GM13976 (cell line): ENCODE measurements around the gene IGF1R.

ENCODE experiments used
- DNase-seq: peaks from one replicate; pipeline ENCODE4 v3.0.0; 2012; ENCODE audit warnings: low spot score
- in situ Hi-C: fragments of 300-500 bp; cut with MboI; formaldehyde crosslinking; loops from one replicate; pipeline ENCODE4 v1.12.0; 2022; ENCODE audit warnings: low sequenced_read_pairs, mixed read lengths, inconsistent platforms; ENCODE audit not compliant: unreplicated experiment
- TF ChIP-seq, protein P1 (sequence below): IDR thresholded peaks from 2 replicates; pipeline ENCODE4 v1.5.1; 2012; ENCODE audit warnings: borderline replicate concordance, mild to moderate bottlenecking; ENCODE audit not compliant: insufficient read depth; ENCODE audit errors: extremely low read depth, missing control alignments, control extremely low read depth

Gene IGF1R

DNA sequence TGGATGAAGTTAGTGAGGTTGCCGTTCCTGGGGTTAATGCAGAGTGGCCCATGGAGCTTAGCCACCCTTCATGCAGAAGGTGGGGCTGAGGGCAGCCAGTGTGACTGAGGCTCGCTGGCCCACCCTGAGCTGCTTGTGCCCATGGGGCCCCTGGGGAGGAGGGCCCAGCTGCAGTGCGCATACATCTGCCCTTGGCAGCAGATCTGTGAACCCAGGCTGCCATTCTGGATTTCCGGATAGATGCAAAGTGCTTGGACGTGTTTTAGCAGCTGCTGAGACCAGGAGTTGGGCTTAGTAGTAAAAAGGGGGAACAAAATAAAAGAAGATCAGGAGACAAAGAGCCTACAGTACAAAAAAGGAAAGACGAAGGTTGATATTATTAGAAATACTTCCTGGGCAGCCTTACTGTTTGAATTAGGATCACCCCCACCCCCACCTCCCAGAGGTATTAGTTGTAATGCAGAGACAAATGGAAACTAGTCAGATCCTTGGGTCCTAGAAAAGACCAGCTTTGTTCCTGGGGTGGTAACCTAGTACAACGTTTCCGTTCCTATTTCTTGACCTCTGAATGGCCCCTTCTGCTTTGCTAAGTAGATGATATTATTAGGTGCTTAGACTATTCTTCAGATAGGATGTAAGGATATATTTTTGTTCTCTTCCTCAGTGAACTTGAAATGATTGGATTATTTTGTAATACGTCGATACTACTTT is 70.2 kb downstream of the IGF1R start:
- in situ Hi-C loops, result no loop called here
- no peak for DNase-seq
- TF ChIP-seq, protein P1, sequence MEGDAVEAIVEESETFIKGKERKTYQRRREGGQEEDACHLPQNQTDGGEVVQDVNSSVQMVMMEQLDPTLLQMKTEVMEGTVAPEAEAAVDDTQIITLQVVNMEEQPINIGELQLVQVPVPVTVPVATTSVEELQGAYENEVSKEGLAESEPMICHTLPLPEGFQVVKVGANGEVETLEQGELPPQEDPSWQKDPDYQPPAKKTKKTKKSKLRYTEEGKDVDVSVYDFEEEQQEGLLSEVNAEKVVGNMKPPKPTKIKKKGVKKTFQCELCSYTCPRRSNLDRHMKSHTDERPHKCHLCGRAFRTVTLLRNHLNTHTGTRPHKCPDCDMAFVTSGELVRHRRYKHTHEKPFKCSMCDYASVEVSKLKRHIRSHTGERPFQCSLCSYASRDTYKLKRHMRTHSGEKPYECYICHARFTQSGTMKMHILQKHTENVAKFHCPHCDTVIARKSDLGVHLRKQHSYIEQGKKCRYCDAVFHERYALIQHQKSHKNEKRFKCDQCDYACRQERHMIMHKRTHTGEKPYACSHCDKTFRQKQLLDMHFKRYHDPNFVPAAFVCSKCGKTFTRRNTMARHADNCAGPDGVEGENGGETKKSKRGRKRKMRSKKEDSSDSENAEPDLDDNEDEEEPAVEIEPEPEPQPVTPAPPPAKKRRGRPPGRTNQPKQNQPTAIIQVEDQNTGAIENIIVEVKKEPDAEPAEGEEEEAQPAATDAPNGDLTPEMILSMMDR, result no peak

DNA sequence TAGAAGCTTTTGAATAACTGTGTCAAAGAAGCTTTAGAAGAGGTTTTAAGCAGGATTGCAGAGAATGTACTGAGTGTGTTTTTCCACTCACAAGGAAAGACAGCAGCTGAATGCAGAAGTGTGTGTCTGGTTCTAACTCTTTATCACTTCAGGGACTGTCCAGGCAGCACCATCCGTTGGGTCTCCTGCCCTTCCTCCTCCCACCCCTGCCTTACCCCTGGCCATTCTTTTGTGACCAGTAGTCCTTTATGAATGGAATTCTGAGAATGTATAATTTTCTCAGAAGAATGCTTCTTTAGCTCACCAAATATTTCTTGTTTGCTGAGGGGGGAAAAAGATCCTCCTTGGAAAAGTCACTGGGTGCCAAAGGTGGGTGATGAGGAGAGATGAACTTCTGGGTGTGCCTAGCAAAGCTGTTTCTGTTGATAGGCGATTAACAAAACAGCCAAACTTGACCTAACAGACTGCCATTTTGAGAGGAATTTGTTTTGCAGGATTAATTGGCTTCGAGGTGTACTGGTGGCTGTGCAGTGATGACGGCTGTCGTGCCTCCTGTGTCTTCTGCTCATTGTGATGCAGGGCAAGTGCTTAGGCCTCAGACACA is 70.9 kb downstream of the IGF1R start:
- in situ Hi-C loops, result no loop called here
- TF ChIP-seq, protein P1, result no peak
- DNase-seq, result no peak

DNA sequence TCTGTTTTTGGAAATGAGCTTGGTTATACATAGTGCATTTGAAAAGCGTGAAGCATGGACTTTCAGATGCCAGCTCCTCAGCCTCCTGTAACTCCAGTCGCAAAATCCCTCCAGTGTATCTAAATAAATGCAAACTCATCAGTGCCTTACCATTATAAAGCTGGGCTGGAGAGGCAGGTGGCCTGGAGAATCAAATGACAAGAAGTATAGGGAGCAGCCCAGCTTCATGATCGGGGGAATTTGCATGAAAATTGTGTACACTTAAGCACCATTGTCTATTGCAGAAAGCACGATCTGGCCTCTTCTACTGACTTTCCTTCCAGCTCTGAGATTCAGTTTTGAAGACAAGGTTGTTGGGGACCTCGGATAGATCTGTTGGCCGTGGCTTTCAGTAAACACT is 71.7 kb downstream of the IGF1R start:
- DNase-seq, result no peak
- TF ChIP-seq, protein P1, result no peak
- in situ Hi-C loops, result no loop called here

DNA sequence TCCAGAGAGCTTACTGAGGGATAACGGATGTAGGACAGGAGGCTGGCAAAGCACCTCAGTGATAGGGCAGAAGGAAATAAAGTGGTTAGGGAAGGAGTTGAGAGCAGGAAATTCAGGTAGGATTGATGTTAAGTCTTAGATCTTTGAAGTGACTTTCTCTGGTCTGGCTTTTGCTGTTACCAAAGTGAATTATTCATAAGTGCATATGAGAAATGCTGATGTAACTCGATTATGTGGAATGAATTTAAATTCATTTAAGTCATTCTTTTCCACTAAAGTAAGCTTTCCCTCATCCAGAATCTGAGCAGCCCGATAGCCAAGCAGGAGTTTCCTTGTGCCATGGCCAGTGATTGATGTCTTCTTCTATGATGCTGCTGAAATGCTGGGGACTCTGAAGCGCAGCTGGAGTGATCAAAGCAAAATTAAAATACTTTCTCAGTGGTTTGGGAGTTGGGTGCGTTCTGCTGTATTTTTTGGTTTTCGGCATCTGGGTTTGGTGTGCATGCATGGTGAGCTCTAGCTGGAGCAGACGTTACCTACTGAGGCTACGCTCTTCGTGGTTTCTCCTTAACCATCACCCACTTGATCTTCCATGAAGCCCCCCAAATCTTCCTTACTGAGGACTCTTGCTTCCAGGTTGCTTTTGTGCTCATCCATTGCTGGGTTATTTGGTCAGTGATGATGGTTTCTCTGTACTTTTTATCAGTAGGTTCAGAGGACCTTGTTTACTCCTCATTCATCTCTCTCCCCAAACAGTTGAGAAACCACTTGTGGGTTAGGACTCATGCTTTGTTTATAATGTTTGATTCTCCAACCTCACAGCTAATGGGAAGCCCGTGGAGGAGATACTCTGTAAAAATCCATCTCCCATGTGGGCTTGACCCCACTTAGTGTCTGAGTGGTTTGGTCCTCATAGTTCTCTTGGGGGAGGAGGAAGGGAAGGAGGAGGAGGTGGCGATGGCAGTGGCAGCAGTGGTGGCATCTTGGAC is 72.5 kb downstream of the IGF1R start:
- in situ Hi-C loops, result no loop called here
- DNase-seq, result no peak
- TF ChIP-seq, protein P1, result no peak

DNA sequence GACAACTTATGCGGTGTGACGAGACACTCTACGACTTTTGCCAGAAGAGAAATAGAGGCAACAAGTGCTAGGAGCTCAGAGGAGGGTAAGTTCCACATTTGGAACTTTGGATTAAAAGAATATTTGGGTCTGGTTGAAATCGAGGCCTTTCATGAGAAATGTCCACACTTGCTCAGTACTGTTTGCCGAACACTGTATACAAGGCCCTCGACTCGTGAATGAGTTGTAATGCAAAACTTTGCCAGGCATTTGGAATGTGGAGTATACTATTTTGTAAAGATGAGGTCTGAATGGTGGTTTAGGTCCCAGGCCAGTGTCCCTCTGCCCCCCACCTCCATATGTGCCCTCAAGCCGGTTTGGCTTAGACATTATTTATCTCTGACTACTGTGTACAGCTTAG is 73.9 kb downstream of the IGF1R start:
- no peak for DNase-seq
- in situ Hi-C loops, result no loop called here
- TF ChIP-seq, protein P1, result no peak

DNA sequence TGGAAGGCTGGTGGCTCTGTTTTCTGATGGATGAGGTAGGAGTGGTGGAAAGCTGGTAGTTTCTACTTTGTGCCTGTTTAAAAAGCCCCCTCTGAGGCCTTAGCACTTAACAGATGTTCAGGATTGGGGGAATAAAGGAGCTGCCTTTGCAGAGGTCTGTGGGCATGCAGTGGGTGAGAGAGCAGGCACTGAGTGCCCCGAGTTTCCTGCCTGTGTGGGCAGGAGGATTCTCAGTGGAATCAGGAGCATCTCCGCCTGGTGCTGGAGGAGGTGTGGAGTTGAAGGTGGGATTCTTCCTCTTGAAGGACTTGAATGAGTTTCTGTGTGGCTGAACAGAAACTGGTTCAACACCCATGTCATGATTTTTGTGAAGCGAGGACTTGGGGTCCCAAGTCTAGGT is 74.3 kb downstream of the IGF1R start:
- in situ Hi-C loops, result no loop called here
- TF ChIP-seq, protein P1, result no peak
- no peak for DNase-seq
